ENCODE data around the gene HIGD1C. TPM values are rescaled to one million over a fixed set of nuclear protein-coding genes. Genes with fewer than 3 reads are reported as not detected.
"Not testable (repeated sequence)": the region's sequence is repeated elsewhere in the genome, so short reads cannot be mapped to it uniquely, and the experiment has no call there.

Gene HIGD1C
- total and polyA plus RNA-seq, 12 donors, result not detected

GRCh38 chr12:51012570-51013236, 60.4 kb downstream of the HIGD1C start:
- H3K4me3 ChIP-seq, result no peak overlapping the region
- H3K36me3 ChIP-seq (replicated peaks in 1 of 2), result peaks cover 0 to 3% of the 10 kb centered on the region in 2 donors
- no peaks in the 10 kb centered on the region for H3K9me3 ChIP-seq (replicated peaks in 1 of 3)
- H3K27ac ChIP-seq, result peak overlapping the region in 2 of 5 donors; percentile 43 to 70
- H3K27me3 ChIP-seq, result no peaks in the 10 kb centered on the region
- DNase-seq, result peak in 1 of 7 donors; percentile 38
- intact Hi-C loops (cut with DNase I), result no loop called here
- H3K4me1 ChIP-seq (replicated peaks in 1 of 2), result peaks cover 22 to 50% of the 10 kb centered on the region in 2 donors
- TF ChIP-seq POLR2A (IDR thresholded peaks at IDR 0.05), result no peak
- TF ChIP-seq, protein P1, sequence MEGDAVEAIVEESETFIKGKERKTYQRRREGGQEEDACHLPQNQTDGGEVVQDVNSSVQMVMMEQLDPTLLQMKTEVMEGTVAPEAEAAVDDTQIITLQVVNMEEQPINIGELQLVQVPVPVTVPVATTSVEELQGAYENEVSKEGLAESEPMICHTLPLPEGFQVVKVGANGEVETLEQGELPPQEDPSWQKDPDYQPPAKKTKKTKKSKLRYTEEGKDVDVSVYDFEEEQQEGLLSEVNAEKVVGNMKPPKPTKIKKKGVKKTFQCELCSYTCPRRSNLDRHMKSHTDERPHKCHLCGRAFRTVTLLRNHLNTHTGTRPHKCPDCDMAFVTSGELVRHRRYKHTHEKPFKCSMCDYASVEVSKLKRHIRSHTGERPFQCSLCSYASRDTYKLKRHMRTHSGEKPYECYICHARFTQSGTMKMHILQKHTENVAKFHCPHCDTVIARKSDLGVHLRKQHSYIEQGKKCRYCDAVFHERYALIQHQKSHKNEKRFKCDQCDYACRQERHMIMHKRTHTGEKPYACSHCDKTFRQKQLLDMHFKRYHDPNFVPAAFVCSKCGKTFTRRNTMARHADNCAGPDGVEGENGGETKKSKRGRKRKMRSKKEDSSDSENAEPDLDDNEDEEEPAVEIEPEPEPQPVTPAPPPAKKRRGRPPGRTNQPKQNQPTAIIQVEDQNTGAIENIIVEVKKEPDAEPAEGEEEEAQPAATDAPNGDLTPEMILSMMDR (IDR thresholded peaks at IDR 0.05), result no peak
- 53 to 70% (median 63%) methylated on average over 5 of the region's 5 CpGs for WGBS, 4 donors

DNA sequence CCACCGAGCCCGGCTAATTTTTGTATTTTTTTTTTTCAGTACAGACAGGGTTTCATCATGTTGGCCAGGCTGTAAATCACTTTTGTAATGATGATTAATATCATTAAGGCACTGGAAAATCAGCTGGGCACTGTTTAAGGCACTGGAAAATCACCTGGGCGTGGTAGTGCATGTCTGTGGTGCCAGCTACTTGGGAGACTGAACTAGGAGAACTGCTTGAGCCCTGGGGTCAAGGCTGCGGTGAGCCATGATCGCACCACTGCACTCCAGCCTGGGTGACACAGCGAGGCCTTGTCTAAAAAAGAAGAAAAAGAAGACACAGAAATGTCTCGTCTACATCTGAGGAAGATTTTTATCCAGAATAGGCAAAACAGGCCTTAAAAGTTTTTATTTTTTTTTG, 61.1 kb downstream of the HIGD1C start:
- TF ChIP-seq POLR2A (IDR thresholded peaks at IDR 0.05), result no peak
- TF ChIP-seq, protein P1 (IDR thresholded peaks at IDR 0.05), result no peak
- WGBS, 4 donors, result 43 to 60% (median 59%) methylated on average over 7 of the region's 7 CpGs
- intact Hi-C loops (cut with DNase I), result no loop called here
- H3K4me1 ChIP-seq (replicated peaks in 1 of 2), result peaks cover 24 to 51% of the 10 kb centered on the region in 2 donors
- no peaks in the 10 kb centered on the region for H3K27me3 ChIP-seq
- no peaks in the 10 kb centered on the region for H3K36me3 ChIP-seq (replicated peaks in 1 of 2)
- peak; percentile 42 to 80 (median 72) for DNase-seq
- peak overlapping the region in 4 of 5 donors; percentile 15 to 70 (median 44) for H3K27ac ChIP-seq
- H3K9me3 ChIP-seq (replicated peaks in 1 of 3), result no peaks in the 10 kb centered on the region
- no peak overlapping the region for H3K4me3 ChIP-seq

- H3K36me3 ChIP-seq (replicated peaks in 1 of 2); H3K4me3 ChIP-seq; H3K9me3 ChIP-seq (replicated peaks in 1 of 3); intact Hi-C loops (cut with DNase I); H3K27me3 ChIP-seq: not testable (repeated sequence)
- WGBS, 4 donors, result 88 to 94% (median 91%) methylated on average over 9 of the region's 9 CpGs
- DNase-seq, result peak in 1 of 7 donors; percentile 47
- peaks cover 24 to 47% of the 10 kb centered on the region in 2 donors for H3K4me1 ChIP-seq (replicated peaks in 1 of 2)
- H3K27ac ChIP-seq, result peak overlapping the region in 1 of 5 donors; percentile 70
Measured at GRCh38 chr12:51014467-51014866, 62.1 kb downstream of the HIGD1C start.

- TF ChIP-seq POLR2A (IDR thresholded peaks at IDR 0.05), result no peak
- TF ChIP-seq, protein P1 (IDR thresholded peaks at IDR 0.05), result no peak
- H3K4me1 ChIP-seq (replicated peaks in 1 of 2), result peaks cover 18 to 44% of the 10 kb centered on the region in 2 donors
- intact Hi-C loops (cut with DNase I), result no loop called here
Measured at GRCh38 chr12:51017452-51017851, 65.1 kb downstream of the HIGD1C start.

GRCh38 chr12:51018956-51019355, 66.6 kb downstream of the HIGD1C start:
- intact Hi-C loops (cut with DNase I), result no loop called here
- TF ChIP-seq, protein P1 (IDR thresholded peaks at IDR 0.05), result no peak
- no peak for TF ChIP-seq POLR2A (IDR thresholded peaks at IDR 0.05)
- no peak overlapping the region for H3K4me3 ChIP-seq
- WGBS, 4 donors, result 94 to 97% (median 96%) methylated on average over 2 of the region's 2 CpGs
- peaks cover 13 to 44% of the 10 kb centered on the region in 2 donors for H3K4me1 ChIP-seq (replicated peaks in 1 of 2)
- no peak overlapping the region for H3K27ac ChIP-seq
- DNase-seq, result no peak
- no peaks in the 10 kb centered on the region for H3K9me3 ChIP-seq (replicated peaks in 1 of 3)
- no peaks in the 10 kb centered on the region for H3K36me3 ChIP-seq (replicated peaks in 1 of 2)
- no peaks in the 10 kb centered on the region for H3K27me3 ChIP-seq

More at GRCh38 chr12:51017452-51017851, 65.1 kb downstream of the HIGD1C start:
- no peak overlapping the region for H3K27ac ChIP-seq
- no peak for DNase-seq
- no peaks in the 10 kb centered on the region for H3K9me3 ChIP-seq (replicated peaks in 1 of 3)
- no peak overlapping the region for H3K4me3 ChIP-seq
- no peaks in the 10 kb centered on the region for H3K36me3 ChIP-seq (replicated peaks in 1 of 2)
- no peaks in the 10 kb centered on the region for H3K27me3 ChIP-seq

Data from adrenal gland (tissue), 12 donors.